ENCODE data around the gene LRRC51. TPM values are rescaled to one million over a fixed set of nuclear protein-coding genes. Genes with fewer than 3 reads are reported as not detected.

Gene LRRC51
- total RNA-seq, 1 donor from 2014 or later = 4.4 TPM

- Histone ChIP-seq H3K9ac (ENCODE audit: low read length) (no peak overlapping the region), H3K36me3 (ENCODE audit: insufficient read depth, low read length) (no peaks in the 10 kb centered on the region), H3K27ac (ENCODE audit: low read depth, low read length) (no peak overlapping the region), H3K27me3 (ENCODE audit: insufficient read depth, low read length) (no peaks in the 10 kb centered on the region), H3K4me3 (ENCODE audit: insufficient read depth, low read depth, low read length) (no peak overlapping the region), H3K9me3 (ENCODE audit: insufficient read depth, low read depth, low read length) (peaks cover 6% of the 10 kb centered on the region), H2AFZ (ENCODE audit: low read depth, low read length) (no peak overlapping the region), H4K20me1 (ENCODE audit: insufficient read depth, low read length) (no peaks in the 10 kb centered on the region), H3K4me2 (ENCODE audit: low read length) (no peak overlapping the region), H3K4me1 (ENCODE audit: insufficient read depth, low read length) (no peaks in the 10 kb centered on the region), H3K79me2 (ENCODE audit: insufficient read depth, low read length) (no peaks in the 10 kb centered on the region)
- FAIRE-seq = no peak
- H3K4me3 Mint-ChIP-seq (ENCODE audit: unreplicated experiment) = no peak overlapping the region
- no peak for DNase-seq (ENCODE audit: low read depth)
- peaks cover 18% of the 10 kb centered on the region for H3K27me3 Mint-ChIP-seq (ENCODE audit: low read depth, unreplicated experiment)
- no peak for TF ChIP-seq CTCF (IDR thresholded peaks at IDR 0.05; ENCODE audit: insufficient read depth, low read depth, low read length)
- TF ChIP-seq EZH2 (IDR thresholded peaks at IDR 0.05; ENCODE audit: insufficient read depth, low read length) = no peak
- no peak overlapping the region for H3K27ac Mint-ChIP-seq (ENCODE audit: unreplicated experiment)
- peaks cover 13% of the 10 kb centered on the region for H3K9me3 Mint-ChIP-seq (ENCODE audit: unreplicated experiment)
- H3K36me3 Mint-ChIP-seq (ENCODE audit: low read depth, unreplicated experiment) = peaks cover 4% of the 10 kb centered on the region
- H3K4me1 Mint-ChIP-seq (ENCODE audit: low read depth, unreplicated experiment) = no peaks in the 10 kb centered on the region
Measured at GRCh38 chr11:72124046-72124445, 43.4 kb downstream of the LRRC51 start.

- DNase-seq (ENCODE audit: low read depth) (no peak), FAIRE-seq (no peak)
- Histone ChIP-seq H3K27me3 (ENCODE audit: insufficient read depth, low read length) (peaks cover 4% of the 10 kb centered on the region), H2AFZ (ENCODE audit: low read depth, low read length) (no peak overlapping the region), H3K79me2 (ENCODE audit: insufficient read depth, low read length) (no peaks in the 10 kb centered on the region), H3K9ac (ENCODE audit: low read length) (no peak overlapping the region), H3K9me3 (ENCODE audit: insufficient read depth, low read depth, low read length) (peaks cover 9% of the 10 kb centered on the region), H3K4me2 (ENCODE audit: low read length) (no peak overlapping the region), H3K4me1 (ENCODE audit: insufficient read depth, low read length) (no peaks in the 10 kb centered on the region), H4K20me1 (ENCODE audit: insufficient read depth, low read length) (no peaks in the 10 kb centered on the region), H3K36me3 (ENCODE audit: insufficient read depth, low read length) (no peaks in the 10 kb centered on the region), H3K4me3 (ENCODE audit: insufficient read depth, low read depth, low read length) (no peak overlapping the region), H3K27ac (ENCODE audit: low read depth, low read length) (no peak overlapping the region)
- TF ChIP-seq EZH2 (IDR thresholded peaks at IDR 0.05; ENCODE audit: insufficient read depth, low read length) (no peak), CTCF (IDR thresholded peaks at IDR 0.05; ENCODE audit: insufficient read depth, low read depth, low read length) (no peak)
- Mint-ChIP-seq H3K4me3 (ENCODE audit: unreplicated experiment) (no peak overlapping the region), H3K27ac (ENCODE audit: unreplicated experiment) (no peak overlapping the region), H3K4me1 (ENCODE audit: low read depth, unreplicated experiment) (no peaks in the 10 kb centered on the region), H3K36me3 (ENCODE audit: low read depth, unreplicated experiment) (peaks cover 4% of the 10 kb centered on the region), H3K27me3 (ENCODE audit: low read depth, unreplicated experiment) (peaks cover 26% of the 10 kb centered on the region), H3K9me3 (ENCODE audit: unreplicated experiment) (peaks cover 23% of the 10 kb centered on the region)
Measured at GRCh38 chr11:72125956-72126355, 45.3 kb downstream of the LRRC51 start.

GRCh38 chr11:72127923-72128322, 47.3 kb downstream of the LRRC51 start:
- Mint-ChIP-seq H3K27me3 (ENCODE audit: low read depth, unreplicated experiment) (peaks cover 33% of the 10 kb centered on the region), H3K9me3 (ENCODE audit: unreplicated experiment) (peaks cover 24% of the 10 kb centered on the region), H3K36me3 (ENCODE audit: low read depth, unreplicated experiment) (peaks cover 4% of the 10 kb centered on the region), H3K4me3 (ENCODE audit: unreplicated experiment) (no peak overlapping the region), H3K4me1 (ENCODE audit: low read depth, unreplicated experiment) (no peaks in the 10 kb centered on the region), H3K27ac (ENCODE audit: unreplicated experiment) (no peak overlapping the region)
- Histone ChIP-seq H3K27ac (ENCODE audit: low read depth, low read length) (no peak overlapping the region), H4K20me1 (ENCODE audit: insufficient read depth, low read length) (no peaks in the 10 kb centered on the region), H3K36me3 (ENCODE audit: insufficient read depth, low read length) (no peaks in the 10 kb centered on the region), H3K4me1 (ENCODE audit: insufficient read depth, low read length) (no peaks in the 10 kb centered on the region), H3K4me2 (ENCODE audit: low read length) (no peak overlapping the region), H3K27me3 (ENCODE audit: insufficient read depth, low read length) (peaks cover 10% of the 10 kb centered on the region), H3K9ac (ENCODE audit: low read length) (no peak overlapping the region), H3K9me3 (ENCODE audit: insufficient read depth, low read depth, low read length) (peaks cover 9% of the 10 kb centered on the region), H2AFZ (ENCODE audit: low read depth, low read length) (no peak overlapping the region), H3K4me3 (ENCODE audit: insufficient read depth, low read depth, low read length) (no peak overlapping the region), H3K79me2 (ENCODE audit: insufficient read depth, low read length) (no peaks in the 10 kb centered on the region)
- DNase-seq (ENCODE audit: low read depth) = no peak
- no peak for TF ChIP-seq EZH2 (IDR thresholded peaks at IDR 0.05; ENCODE audit: insufficient read depth, low read length)
- no peak for TF ChIP-seq CTCF (IDR thresholded peaks at IDR 0.05; ENCODE audit: insufficient read depth, low read depth, low read length)
- no peak for FAIRE-seq
